AG04449 (cell line): ENCODE results near the gene ANKS3.

ENCODE experiments used
- CTCF ChIA-PET: fragments of 350-600 bp; formaldehyde crosslinking; extraction: SDS; loops from one replicate; lab custom pipeline; 2021; ENCODE audit warnings: antibody characterized with exemption; lab: Yijun Ruan, JAX
- POLR2A ChIA-PET: fragments of 400-600, 350-600 bp; formaldehyde crosslinking; extraction: SDS; loops from one replicate; lab custom pipeline; 2020; ENCODE audit warnings: antibody characterized with exemption, inconsistent platforms; lab: Yijun Ruan, JAX
- DNase-seq: peaks from one replicate; pipeline ENCODE4 v3.0.0-alpha.2; 2010; ENCODE audit warnings: low read depth, low spot score
- H3K4me3 ChIP-seq: 2 replicates; pipeline ENCODE4 v1.5.1; 2011; ENCODE audit warnings: low read depth, mild to moderate bottlenecking, control low read depth, low read length
- TF ChIP-seq, protein P1 (sequence below): IDR thresholded peaks from one replicate; pipeline ENCODE4 v1.5.1; 2011; ENCODE audit warnings: mild to moderate bottlenecking, moderate library complexity, low read length, control low read depth, inconsistent platforms; ENCODE audit not compliant: insufficient read depth; ENCODE audit errors: missing control alignments

ANKS3 gene

DNA sequence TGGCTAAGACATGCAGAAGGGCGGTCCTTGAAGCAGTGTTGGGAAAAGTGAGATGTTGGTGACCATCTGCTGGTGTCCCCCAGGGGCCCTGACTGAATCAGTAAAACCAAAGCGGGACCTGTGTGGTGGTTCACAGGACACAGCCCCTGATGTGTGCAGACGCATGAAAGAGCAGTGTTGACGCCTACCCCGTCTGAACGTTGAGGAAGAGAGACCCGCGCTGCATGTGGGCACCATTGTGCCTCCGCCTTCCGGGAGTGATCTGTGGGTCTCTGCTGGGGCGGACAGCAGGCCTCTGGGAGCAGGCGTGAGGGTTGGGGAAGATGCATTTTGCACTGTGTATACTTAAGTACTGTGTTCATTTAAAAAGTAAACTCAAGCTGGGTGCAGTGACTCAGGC, 77.8 kb downstream of the ANKS3 start:
- ChIA-PET CTCF (interaction anchor here (1.0 kb wide), 1 partner anchor 32 kb away, joined by 4 read pairs; the partner anchor contains the start of gene MGRN1), POLR2A (no interaction called here)
- TF ChIP-seq, protein P1, sequence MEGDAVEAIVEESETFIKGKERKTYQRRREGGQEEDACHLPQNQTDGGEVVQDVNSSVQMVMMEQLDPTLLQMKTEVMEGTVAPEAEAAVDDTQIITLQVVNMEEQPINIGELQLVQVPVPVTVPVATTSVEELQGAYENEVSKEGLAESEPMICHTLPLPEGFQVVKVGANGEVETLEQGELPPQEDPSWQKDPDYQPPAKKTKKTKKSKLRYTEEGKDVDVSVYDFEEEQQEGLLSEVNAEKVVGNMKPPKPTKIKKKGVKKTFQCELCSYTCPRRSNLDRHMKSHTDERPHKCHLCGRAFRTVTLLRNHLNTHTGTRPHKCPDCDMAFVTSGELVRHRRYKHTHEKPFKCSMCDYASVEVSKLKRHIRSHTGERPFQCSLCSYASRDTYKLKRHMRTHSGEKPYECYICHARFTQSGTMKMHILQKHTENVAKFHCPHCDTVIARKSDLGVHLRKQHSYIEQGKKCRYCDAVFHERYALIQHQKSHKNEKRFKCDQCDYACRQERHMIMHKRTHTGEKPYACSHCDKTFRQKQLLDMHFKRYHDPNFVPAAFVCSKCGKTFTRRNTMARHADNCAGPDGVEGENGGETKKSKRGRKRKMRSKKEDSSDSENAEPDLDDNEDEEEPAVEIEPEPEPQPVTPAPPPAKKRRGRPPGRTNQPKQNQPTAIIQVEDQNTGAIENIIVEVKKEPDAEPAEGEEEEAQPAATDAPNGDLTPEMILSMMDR, result no peak
- DNase-seq, result no peak
- no peak overlapping the region for H3K4me3 ChIP-seq

DNA sequence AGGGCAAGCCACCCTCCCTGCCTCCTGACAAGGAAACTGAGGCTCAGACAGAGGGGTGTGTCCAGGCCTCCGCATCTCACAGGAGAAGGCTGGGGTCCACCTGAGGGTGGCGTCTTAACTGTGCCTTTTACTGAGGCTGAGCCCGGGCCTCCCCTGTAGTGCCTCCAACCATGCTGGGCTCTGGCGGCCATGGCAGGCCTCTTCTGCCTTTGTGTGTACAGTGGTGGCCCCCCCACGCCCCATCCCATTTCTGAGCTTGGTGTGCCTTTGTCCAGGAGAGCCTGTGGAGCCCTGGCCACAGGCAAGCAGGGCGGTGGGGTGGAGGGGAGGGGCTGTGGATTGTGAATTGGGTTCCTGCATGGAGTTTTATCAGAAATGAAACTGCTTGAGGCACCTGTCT, 78.3 kb downstream of the ANKS3 start:
- ChIA-PET POLR2A (no interaction called here), CTCF (no interaction called here)
- no peak overlapping the region for H3K4me3 ChIP-seq
- TF ChIP-seq, protein P1, result no peak
- no peak for DNase-seq

DNA sequence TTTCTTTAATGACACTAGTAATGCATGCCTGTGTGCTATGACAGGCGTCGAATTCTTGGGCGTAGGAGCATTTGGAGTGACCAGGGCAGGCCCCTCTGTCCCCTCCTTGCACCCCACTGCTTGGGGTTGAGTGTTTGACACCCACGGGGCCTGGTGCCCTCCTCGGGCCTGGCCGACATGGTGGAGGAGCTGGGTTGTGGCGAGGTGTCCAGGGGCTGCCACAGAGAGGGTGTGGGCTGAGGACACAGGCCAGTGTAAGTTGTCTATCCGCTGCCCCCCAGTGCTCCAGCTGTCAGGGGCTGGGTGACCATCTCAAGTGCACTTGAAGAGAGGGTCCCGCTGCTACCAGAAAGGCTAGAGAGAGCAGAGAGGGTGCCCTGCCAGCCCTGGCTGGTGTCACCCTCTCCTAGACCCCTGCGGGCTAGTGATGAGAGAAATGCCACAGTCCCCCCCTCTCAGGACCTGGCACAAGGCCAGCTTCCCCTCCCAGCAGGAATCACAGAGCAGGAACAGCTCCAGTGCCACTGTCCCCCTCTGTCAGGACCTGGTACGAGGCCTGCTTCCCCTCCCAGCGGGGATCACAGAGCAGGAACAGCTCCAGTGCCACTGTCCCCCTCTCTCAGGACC, 79.0 kb downstream of the ANKS3 start:
- CTCF ChIA-PET, result no interaction called here
- TF ChIP-seq, protein P1, result no peak
- POLR2A ChIA-PET, result no interaction called here

DNA sequence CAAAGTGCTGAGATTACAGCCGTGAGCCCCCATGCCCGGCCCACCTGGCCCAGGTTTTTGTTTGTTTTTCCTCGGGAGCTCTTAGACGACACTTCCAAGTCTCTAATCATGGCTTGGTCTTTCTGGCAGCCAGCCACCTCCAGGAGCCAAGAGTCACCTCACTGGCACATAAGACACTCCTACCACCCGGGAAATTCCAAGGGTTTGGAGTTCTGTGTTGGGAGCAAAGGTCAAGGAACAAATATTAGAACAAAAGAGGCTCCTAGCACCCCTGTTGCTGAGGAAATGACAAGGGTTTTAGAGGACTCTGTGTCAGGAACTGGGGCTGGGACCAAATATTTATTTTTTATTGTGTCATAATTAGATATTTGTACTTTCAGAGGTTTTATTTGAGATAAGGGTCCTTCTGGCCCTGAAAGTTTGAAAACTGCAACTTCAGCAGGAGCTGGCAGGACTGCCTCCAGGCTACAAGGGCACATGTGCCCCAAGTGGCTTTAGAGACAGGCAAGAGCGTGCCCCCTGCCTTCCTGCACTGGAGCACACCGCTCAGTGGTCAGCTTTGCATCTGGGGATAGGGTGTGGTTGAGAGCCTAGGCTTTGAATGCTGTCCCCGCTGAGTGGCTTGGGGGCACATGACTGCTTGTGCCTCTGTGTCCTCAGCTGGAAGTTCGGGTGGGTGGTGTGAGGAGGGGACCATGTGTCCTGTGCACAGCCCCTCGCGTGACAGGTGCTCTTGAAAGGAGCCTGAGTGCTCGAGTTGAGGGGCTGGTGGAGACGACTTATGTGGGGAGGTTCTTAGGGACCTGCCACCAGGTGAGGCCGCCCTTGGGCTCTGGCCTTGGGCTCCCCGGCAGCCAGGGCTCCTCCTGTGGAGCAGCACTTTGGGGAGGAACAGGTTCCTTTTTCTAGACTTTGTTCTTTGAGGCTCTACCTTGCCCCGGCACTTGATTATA, 79.8 kb downstream of the ANKS3 start:
- no peak for DNase-seq
- TF ChIP-seq, protein P1, result no peak
- H3K4me3 ChIP-seq, result no peak overlapping the region
- CTCF ChIA-PET, result no interaction called here
- POLR2A ChIA-PET, result no interaction called here

More for the DNA sequence above, 79.0 kb downstream of the ANKS3 start:
- no peak overlapping the region for H3K4me3 ChIP-seq
- no peak for DNase-seq

- TF ChIP-seq, protein P1, result no peak
- no peak overlapping the region for H3K4me3 ChIP-seq
- POLR2A ChIA-PET, result no interaction called here
- CTCF ChIA-PET, result no interaction called here
- no peak for DNase-seq
These were observed 81.5 kb downstream of the ANKS3 start for GRCh38 chr16:4652561-4652960.

DNA sequence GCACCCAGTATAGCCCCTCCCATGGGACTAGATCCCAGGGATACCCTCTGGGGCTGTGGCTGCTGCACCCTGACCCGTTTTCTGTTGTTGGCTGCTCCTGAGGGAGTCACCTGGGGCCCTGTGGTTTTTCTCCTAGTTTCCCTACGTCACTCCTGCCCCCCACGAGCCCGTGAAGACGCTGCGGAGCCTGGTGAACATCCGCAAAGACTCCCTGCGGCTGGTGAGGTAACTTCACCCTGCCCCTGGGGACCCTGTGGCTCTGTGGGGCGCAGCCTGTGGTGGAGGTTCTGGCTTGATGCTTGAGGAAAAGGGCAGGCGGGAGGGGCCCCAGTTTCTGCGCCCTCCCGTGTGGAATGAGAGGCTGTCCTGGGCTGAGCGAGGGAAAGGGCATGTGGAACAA, 82.2 kb downstream of the ANKS3 start:
- CTCF ChIA-PET, result interaction anchor here (0.8 to 3.3 kb wide), 7 partner anchors 7 to 34 kb away, joined by 3 to 17 read pairs (median 6); partner anchors contain the start of gene MGRN1
- no peak for DNase-seq
- no peak overlapping the region for H3K4me3 ChIP-seq
- TF ChIP-seq, protein P1, result no peak
- POLR2A ChIA-PET, result no interaction called here
